GM18520 (cell line): ENCODE data around the gene TMEM164.

ENCODE experiments used
- ATAC-seq: cut with Tn5 transposase; IDR thresholded peaks from one replicate; pipeline ENCODE4 v1.9.1; 2021; ENCODE audit not compliant: unreplicated experiment

Gene TMEM164

GRCh38 chrX:110062919-110063318 is 60.0 kb downstream of the TMEM164 start:
- no peak for ATAC-seq

GRCh38 chrX:110066488-110067225 is 63.7 kb downstream of the TMEM164 start:
- no peak for ATAC-seq

GRCh38 chrX:110070970-110071369 is 68.1 kb downstream of the TMEM164 start:
- ATAC-seq, result no peak

- no peak for ATAC-seq
Measured at GRCh38 chrX:110081320-110081719, 78.4 kb downstream of the TMEM164 start.

GRCh38 chrX:110081740-110082139 is 78.8 kb downstream of the TMEM164 start:
- no peak for ATAC-seq

- no peak for ATAC-seq
Measured at GRCh38 chrX:110082161-110082560, 79.2 kb downstream of the TMEM164 start.

GRCh38 chrX:110086162-110086915 is 83.4 kb downstream of the TMEM164 start:
- no peak for ATAC-seq

- no peak for ATAC-seq
Measured at GRCh38 chrX:110086916-110087484, 84.1 kb downstream of the TMEM164 start.

- no peak for ATAC-seq
Measured at GRCh38 chrX:110087485-110088356, 84.8 kb downstream of the TMEM164 start.

- no peak for ATAC-seq
Measured at GRCh38 chrX:110089656-110090403, 86.9 kb downstream of the TMEM164 start.

GRCh38 chrX:110097920-110098319 is 95.0 kb downstream of the TMEM164 start:
- no peak for ATAC-seq

- ATAC-seq, result no peak
Measured at GRCh38 chrX:110103344-110103743, 100.4 kb downstream of the TMEM164 start.

GRCh38 chrX:110104078-110104477 is 101.2 kb downstream of the TMEM164 start:
- no peak for ATAC-seq

- no peak for ATAC-seq
Measured at GRCh38 chrX:110108381-110108821, 105.5 kb downstream of the TMEM164 start.

- no peak for ATAC-seq
Measured at GRCh38 chrX:110114260-110114776, 111.4 kb downstream of the TMEM164 start.

GRCh38 chrX:110116066-110116980 is 113.4 kb downstream of the TMEM164 start:
- ATAC-seq, result no peak

GRCh38 chrX:110118530-110118929 is 115.6 kb downstream of the TMEM164 start:
- ATAC-seq, result no peak

- ATAC-seq, result no peak
Measured at GRCh38 chrX:110119480-110119879, 116.6 kb downstream of the TMEM164 start.

GRCh38 chrX:110120025-110120424 is 117.1 kb downstream of the TMEM164 start:
- no peak for ATAC-seq
